ENCODE measurements around the gene HIF1AN. TPM values are rescaled to one million over a fixed set of nuclear protein-coding genes. Genes with fewer than 3 reads are reported as not detected.
"Not testable (repeated sequence)": the region's sequence is repeated elsewhere in the genome, so short reads cannot be mapped to it uniquely, and the experiment has no call there.

Gene HIF1AN
- total RNA-seq, 4 donors from 2014 or later, result 21.6 to 25.7 (median 24.0) TPM

GRCh38 chr10:100571084-100571856 is 35.5 kb downstream of the HIF1AN start:
- Histone ChIP-seq H3K27ac (no peak overlapping the region), H3K9me3 (no peaks in the 10 kb centered on the region), H3K27me3 (peaks cover 34 to 46% (median 36%) of the 10 kb centered on the region in 3 donors), H3K36me3 (no peaks in the 10 kb centered on the region), H3K4me3 (no peak overlapping the region), H3K4me1 (no peaks in the 10 kb centered on the region)
- DNase-seq (no peak), ATAC-seq (no peak)
- TF ChIP-seq, protein P1, sequence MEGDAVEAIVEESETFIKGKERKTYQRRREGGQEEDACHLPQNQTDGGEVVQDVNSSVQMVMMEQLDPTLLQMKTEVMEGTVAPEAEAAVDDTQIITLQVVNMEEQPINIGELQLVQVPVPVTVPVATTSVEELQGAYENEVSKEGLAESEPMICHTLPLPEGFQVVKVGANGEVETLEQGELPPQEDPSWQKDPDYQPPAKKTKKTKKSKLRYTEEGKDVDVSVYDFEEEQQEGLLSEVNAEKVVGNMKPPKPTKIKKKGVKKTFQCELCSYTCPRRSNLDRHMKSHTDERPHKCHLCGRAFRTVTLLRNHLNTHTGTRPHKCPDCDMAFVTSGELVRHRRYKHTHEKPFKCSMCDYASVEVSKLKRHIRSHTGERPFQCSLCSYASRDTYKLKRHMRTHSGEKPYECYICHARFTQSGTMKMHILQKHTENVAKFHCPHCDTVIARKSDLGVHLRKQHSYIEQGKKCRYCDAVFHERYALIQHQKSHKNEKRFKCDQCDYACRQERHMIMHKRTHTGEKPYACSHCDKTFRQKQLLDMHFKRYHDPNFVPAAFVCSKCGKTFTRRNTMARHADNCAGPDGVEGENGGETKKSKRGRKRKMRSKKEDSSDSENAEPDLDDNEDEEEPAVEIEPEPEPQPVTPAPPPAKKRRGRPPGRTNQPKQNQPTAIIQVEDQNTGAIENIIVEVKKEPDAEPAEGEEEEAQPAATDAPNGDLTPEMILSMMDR (IDR thresholded peaks at IDR 0.05 in 4 of 5, conservative IDR thresholded peaks at IDR 0.05 in 1 of 5), result no peak
- no peak for TF ChIP-seq POLR2A (IDR thresholded peaks at IDR 0.05)
- in situ Hi-C loops (cut with MboI; ENCODE audit: low sequenced_read_pairs in 4 of 4), result no loop called here
- intact Hi-C loops (cut with DNase I; ENCODE audit: low total_unique reads), result no loop called here

DNA sequence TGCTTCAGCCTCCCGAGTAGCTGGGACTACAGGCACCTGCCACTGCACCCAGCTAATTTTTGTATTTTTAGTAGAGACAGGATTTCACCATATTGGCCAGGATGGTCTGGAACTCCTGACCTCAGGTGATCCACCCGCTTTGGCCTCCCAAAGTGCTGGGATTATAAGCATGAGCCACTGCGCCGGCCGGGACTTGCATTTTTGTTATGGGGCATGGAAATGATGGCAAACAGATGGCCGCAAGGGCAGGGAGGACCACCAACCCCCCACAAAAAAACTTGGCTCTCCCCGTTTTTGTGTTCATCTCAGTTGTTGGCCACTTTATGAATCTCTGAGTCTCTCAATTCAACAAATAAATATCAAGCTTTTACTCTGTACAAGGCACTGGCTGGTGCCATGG is 39.4 kb downstream of the HIF1AN start:
- H3K36me3 ChIP-seq; DNase-seq; H3K27ac ChIP-seq; in situ Hi-C loops (cut with MboI; ENCODE audit: low sequenced_read_pairs in 4 of 4); ATAC-seq; H3K4me1 ChIP-seq; H3K4me3 ChIP-seq; intact Hi-C loops (cut with DNase I; ENCODE audit: low total_unique reads); H3K9me3 ChIP-seq: not testable (repeated sequence)
- H3K27me3 ChIP-seq, result peaks cover 3 to 15% (median 12%) of the 10 kb centered on the region in 3 donors

GRCh38 chr10:100575585-100576281 is 40.0 kb downstream of the HIF1AN start:
- no peak overlapping the region for H3K4me3 ChIP-seq
- in situ Hi-C loops (cut with MboI; ENCODE audit: low sequenced_read_pairs in 4 of 4), result no loop called here
- no peaks in the 10 kb centered on the region for H3K36me3 ChIP-seq
- peaks cover 0 to 14% (median 8%) of the 10 kb centered on the region in 3 donors for H3K27me3 ChIP-seq
- DNase-seq (no peak), ATAC-seq (no peak)
- H3K27ac ChIP-seq, result no peak overlapping the region
- H3K9me3 ChIP-seq, result no peaks in the 10 kb centered on the region
- TF ChIP-seq, protein P1 (IDR thresholded peaks at IDR 0.05 in 4 of 5, conservative IDR thresholded peaks at IDR 0.05 in 1 of 5), result no peak
- no peak for TF ChIP-seq POLR2A (IDR thresholded peaks at IDR 0.05)
- intact Hi-C loops (cut with DNase I; ENCODE audit: low total_unique reads), result no loop called here
- H3K4me1 ChIP-seq, result no peaks in the 10 kb centered on the region

DNA sequence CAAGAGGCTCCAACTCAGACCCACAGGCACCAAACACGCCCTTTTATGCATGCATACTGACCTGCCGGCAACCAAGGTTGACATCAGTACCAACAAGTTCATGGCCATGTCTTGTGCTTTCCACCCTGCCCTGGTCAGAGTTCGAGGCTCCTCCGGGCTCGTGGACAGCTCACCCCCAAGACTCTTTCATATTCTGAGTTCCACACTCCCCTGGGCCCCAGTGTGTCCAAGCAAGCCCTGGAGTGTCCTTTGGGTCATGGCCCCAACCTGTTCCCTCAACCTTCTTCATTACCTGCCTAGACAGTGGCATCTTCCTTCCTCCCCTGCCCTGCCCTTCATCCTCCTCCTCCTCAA is 40.5 kb downstream of the HIF1AN start:
- Histone ChIP-seq H3K27me3 (peaks cover 0 to 13% (median 6%) of the 10 kb centered on the region in 3 donors), H3K4me1 (no peaks in the 10 kb centered on the region), H3K4me3 (no peak overlapping the region), H3K9me3 (no peaks in the 10 kb centered on the region), H3K27ac (no peak overlapping the region), H3K36me3 (no peaks in the 10 kb centered on the region)
- no peak for DNase-seq
- intact Hi-C loops (cut with DNase I; ENCODE audit: low total_unique reads) (no loop called here), in situ Hi-C loops (cut with MboI; ENCODE audit: low sequenced_read_pairs in 4 of 4) (no loop called here)
- no peak for ATAC-seq
- no peak for TF ChIP-seq POLR2A (IDR thresholded peaks at IDR 0.05)
- TF ChIP-seq, protein P1 (IDR thresholded peaks at IDR 0.05 in 4 of 5, conservative IDR thresholded peaks at IDR 0.05 in 1 of 5), result no peak

- ATAC-seq, result no peak
- peaks cover 0 to 8% (median 3%) of the 10 kb centered on the region in 3 donors for H3K27me3 ChIP-seq
These were observed 43.7 kb downstream of the HIF1AN start for GRCh38 chr10:100579261-100580090.

More at GRCh38 chr10:100579261-100580090, 43.7 kb downstream of the HIF1AN start:
- no peak for TF ChIP-seq POLR2A (IDR thresholded peaks at IDR 0.05)
- TF ChIP-seq, protein P1 (IDR thresholded peaks at IDR 0.05 in 4 of 5, conservative IDR thresholded peaks at IDR 0.05 in 1 of 5), result no peak
- H3K9me3 ChIP-seq, result no peaks in the 10 kb centered on the region
- intact Hi-C loops (cut with DNase I; ENCODE audit: low total_unique reads) (no loop called here), in situ Hi-C loops (cut with MboI; ENCODE audit: low sequenced_read_pairs in 4 of 4) (no loop called here)
- no peaks in the 10 kb centered on the region for H3K4me1 ChIP-seq
- H3K36me3 ChIP-seq, result no peaks in the 10 kb centered on the region
- DNase-seq, result no peak
- no peak overlapping the region for H3K4me3 ChIP-seq
- H3K27ac ChIP-seq, result no peak overlapping the region
